GM19455 (cell line): ENCODE measurements around the gene TSPAN31.
"Not testable (repeated sequence)": the region's sequence is repeated elsewhere in the genome, so short reads cannot be mapped to it uniquely, and the experiment has no call there.

Experiments
- ATAC-seq: cut with Tn5 transposase; IDR thresholded peaks from one replicate; pipeline ENCODE4 v1.9.1; 2021; ENCODE audit not compliant: unreplicated experiment

The TSPAN31 gene

GRCh38 chr12:57744777-57745484, at the start of gene TSPAN31:
TSPAN31 (plus strand) TSS chr12:57745039; CDS start chr12:57745155, 116 bp downstream.
- ATAC-seq: peak; percentile 79

GRCh38 chr12:57695770-57696432, 48.9 kb upstream of the TSPAN31 start:
- ATAC-seq: no peak

- ATAC-seq: no peak
Measured at GRCh38 chr12:57697076-57697475, 47.8 kb upstream of the TSPAN31 start.

GRCh38 chr12:57698414-57698813, 46.4 kb upstream of the TSPAN31 start:
- ATAC-seq: no peak

GRCh38 chr12:57700317-57700716, 44.5 kb upstream of the TSPAN31 start:
- no peak for ATAC-seq

- no peak for ATAC-seq
Measured at GRCh38 chr12:57707250-57707649, 37.6 kb upstream of the TSPAN31 start.

GRCh38 chr12:57708296-57708695, 36.5 kb upstream of the TSPAN31 start:
- no peak for ATAC-seq

- no peak for ATAC-seq
Measured at GRCh38 chr12:57712701-57713100, 32.1 kb upstream of the TSPAN31 start.

GRCh38 chr12:57713209-57713608, 31.6 kb upstream of the TSPAN31 start:
- ATAC-seq: no peak

- ATAC-seq: not testable (repeated sequence)
Measured at GRCh38 chr12:57715036-57715748, 29.6 kb upstream of the TSPAN31 start.

GRCh38 chr12:57715786-57716185, 29.1 kb upstream of the TSPAN31 start:
- no peak for ATAC-seq

GRCh38 chr12:57716305-57716704, 28.5 kb upstream of the TSPAN31 start:
- ATAC-seq: no peak

- ATAC-seq: no peak
Measured at GRCh38 chr12:57717131-57717530, 27.7 kb upstream of the TSPAN31 start.

GRCh38 chr12:57717846-57718640, 26.8 kb upstream of the TSPAN31 start:
- ATAC-seq: no peak

- ATAC-seq: no peak
Measured at GRCh38 chr12:57718641-57719528, 26.0 kb upstream of the TSPAN31 start.

GRCh38 chr12:57719777-57720605, 24.8 kb upstream of the TSPAN31 start:
- no peak for ATAC-seq

GRCh38 chr12:57720606-57721595, 23.9 kb upstream of the TSPAN31 start:
- ATAC-seq: no peak
